ENCODE measurements around the gene RIOK1.

Gene RIOK1

DNA sequence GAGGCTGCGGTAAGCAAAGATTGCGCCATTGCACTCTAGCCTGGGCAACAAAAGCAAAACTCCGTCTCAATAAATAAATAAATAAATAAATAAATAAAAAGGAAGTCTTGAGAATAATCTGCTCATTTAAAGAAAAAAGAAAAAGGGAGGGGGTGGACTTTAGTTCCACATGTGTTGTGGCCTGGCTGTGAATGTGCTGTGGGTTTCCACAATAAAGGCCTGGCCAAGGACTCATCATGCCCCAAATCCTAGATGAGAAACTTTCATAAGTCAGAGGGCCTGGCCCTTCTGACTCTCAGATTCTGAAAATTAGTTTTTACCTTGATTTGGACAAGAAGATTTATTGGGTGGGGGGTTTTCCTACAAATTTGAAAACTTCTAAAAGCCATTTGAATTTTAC, 48.4 kb downstream of the RIOK1 start:
- Histone ChIP-seq H2AFZ (ENCODE audit: low read length) (no peak overlapping the region), H3K79me2 (ENCODE audit: insufficient read depth, low read length) (no peaks in the 10 kb centered on the region), H3K9me2 (replicated peaks; ENCODE audit: low read depth, low read length) (no peaks in the 10 kb centered on the region), H3K27me3 (ENCODE audit: insufficient read depth, low read length, poor library complexity, severe bottlenecking) (no peaks in the 10 kb centered on the region), H4K20me1 (ENCODE audit: insufficient read depth, low read length, poor library complexity, severe bottlenecking) (no peaks in the 10 kb centered on the region), H3K4me2 (ENCODE audit: low read depth, low read length, poor library complexity, severe bottlenecking) (no peak overlapping the region), H3K9me3 (ENCODE audit: insufficient read depth, low read depth, low read length) (no peaks in the 10 kb centered on the region), H3F3A (ENCODE audit: low read depth) (no peaks in the 10 kb centered on the region), H3K4me1 (ENCODE audit: insufficient read depth, low read length, poor library complexity, severe bottlenecking) (peaks cover 14% of the 10 kb centered on the region), H3K36me3 (ENCODE audit: insufficient read depth, low read length) (no peaks in the 10 kb centered on the region), H3K4me3 (ENCODE audit: low read length, poor library complexity, severe bottlenecking) (no peak overlapping the region), H3K9ac (ENCODE audit: low read depth, low read length, poor library complexity, severe bottlenecking) (no peak overlapping the region)
- TF ChIP-seq, protein P1, sequence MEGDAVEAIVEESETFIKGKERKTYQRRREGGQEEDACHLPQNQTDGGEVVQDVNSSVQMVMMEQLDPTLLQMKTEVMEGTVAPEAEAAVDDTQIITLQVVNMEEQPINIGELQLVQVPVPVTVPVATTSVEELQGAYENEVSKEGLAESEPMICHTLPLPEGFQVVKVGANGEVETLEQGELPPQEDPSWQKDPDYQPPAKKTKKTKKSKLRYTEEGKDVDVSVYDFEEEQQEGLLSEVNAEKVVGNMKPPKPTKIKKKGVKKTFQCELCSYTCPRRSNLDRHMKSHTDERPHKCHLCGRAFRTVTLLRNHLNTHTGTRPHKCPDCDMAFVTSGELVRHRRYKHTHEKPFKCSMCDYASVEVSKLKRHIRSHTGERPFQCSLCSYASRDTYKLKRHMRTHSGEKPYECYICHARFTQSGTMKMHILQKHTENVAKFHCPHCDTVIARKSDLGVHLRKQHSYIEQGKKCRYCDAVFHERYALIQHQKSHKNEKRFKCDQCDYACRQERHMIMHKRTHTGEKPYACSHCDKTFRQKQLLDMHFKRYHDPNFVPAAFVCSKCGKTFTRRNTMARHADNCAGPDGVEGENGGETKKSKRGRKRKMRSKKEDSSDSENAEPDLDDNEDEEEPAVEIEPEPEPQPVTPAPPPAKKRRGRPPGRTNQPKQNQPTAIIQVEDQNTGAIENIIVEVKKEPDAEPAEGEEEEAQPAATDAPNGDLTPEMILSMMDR (conservative IDR thresholded peaks at IDR 0.05; ENCODE audit: low read length), result no peak
- TF ChIP-seq EZH2phosphoT487 (IDR thresholded peaks at IDR 0.05; ENCODE audit: borderline replicate concordance), result no peak

DNA sequence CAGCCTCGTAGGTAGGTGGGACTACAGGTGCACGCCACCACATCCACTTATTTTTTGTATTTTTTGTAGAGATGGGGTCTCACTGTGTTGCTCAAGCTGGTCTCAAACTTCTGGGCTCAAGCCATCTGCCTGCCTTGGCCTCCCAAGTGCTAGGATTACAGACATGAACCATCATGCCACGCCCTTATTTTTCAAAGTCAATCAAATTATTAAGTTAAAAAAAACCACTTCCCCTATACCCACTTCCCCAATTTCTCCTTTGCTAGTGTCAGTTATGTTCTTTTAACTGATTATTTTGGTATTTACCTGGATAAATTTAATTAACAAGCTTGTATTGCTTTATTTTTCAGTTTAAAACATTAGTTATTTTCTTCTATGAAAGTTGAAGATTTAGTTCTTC, 49.6 kb downstream of the RIOK1 start:
- Histone ChIP-seq H3K9me2 (replicated peaks; ENCODE audit: low read depth, low read length) (no peaks in the 10 kb centered on the region), H3K79me2 (ENCODE audit: insufficient read depth, low read length) (no peaks in the 10 kb centered on the region), H3K27me3 (ENCODE audit: insufficient read depth, low read length, poor library complexity, severe bottlenecking) (no peaks in the 10 kb centered on the region), H4K20me1 (ENCODE audit: insufficient read depth, low read length, poor library complexity, severe bottlenecking) (no peaks in the 10 kb centered on the region), H3K4me3 (ENCODE audit: low read length, poor library complexity, severe bottlenecking) (no peak overlapping the region), H3F3A (ENCODE audit: low read depth) (no peaks in the 10 kb centered on the region), H3K36me3 (ENCODE audit: insufficient read depth, low read length) (no peaks in the 10 kb centered on the region), H3K4me1 (ENCODE audit: insufficient read depth, low read length, poor library complexity, severe bottlenecking) (peaks cover 14% of the 10 kb centered on the region), H2AFZ (ENCODE audit: low read length) (no peak overlapping the region), H3K9ac (ENCODE audit: low read depth, low read length, poor library complexity, severe bottlenecking) (no peak overlapping the region), H3K9me3 (ENCODE audit: insufficient read depth, low read depth, low read length) (no peaks in the 10 kb centered on the region), H3K4me2 (ENCODE audit: low read depth, low read length, poor library complexity, severe bottlenecking) (peak overlapping the region; percentile 42)
- TF ChIP-seq EZH2phosphoT487 (IDR thresholded peaks at IDR 0.05; ENCODE audit: borderline replicate concordance), result no peak
- TF ChIP-seq, protein P1 (conservative IDR thresholded peaks at IDR 0.05; ENCODE audit: low read length), result no peak

DNA sequence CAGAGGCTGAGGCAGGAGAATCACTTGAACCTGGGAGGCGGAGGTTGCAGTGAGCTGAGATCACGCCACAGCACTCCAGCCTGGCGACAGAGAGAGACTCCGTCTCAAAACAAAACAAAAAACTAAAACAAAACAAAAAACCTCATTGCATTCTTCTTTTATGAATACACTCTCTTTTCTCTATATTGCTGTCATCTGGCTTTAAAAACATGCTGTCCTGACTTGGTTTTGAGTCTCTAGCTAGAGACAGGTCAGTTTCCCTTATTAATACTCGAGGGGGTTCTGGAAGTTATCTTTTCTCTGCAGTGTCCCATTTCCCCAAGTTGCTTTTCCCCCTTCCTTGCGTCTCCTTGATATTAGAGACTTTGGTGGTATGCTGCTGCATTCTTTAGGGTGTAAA, 50.9 kb downstream of the RIOK1 start:
- H3K27me3 ChIP-seq (ENCODE audit: insufficient read depth, low read length, poor library complexity, severe bottlenecking), result no peaks in the 10 kb centered on the region
- H3K4me3 ChIP-seq (ENCODE audit: low read length, poor library complexity, severe bottlenecking), result no peak overlapping the region
- no peak overlapping the region for H2AFZ ChIP-seq (ENCODE audit: low read length)
- H3K9ac ChIP-seq (ENCODE audit: low read depth, low read length, poor library complexity, severe bottlenecking), result no peak overlapping the region
- H3K9me3 ChIP-seq (ENCODE audit: insufficient read depth, low read depth, low read length), result no peaks in the 10 kb centered on the region
- TF ChIP-seq EZH2phosphoT487 (IDR thresholded peaks at IDR 0.05; ENCODE audit: borderline replicate concordance), result no peak
- TF ChIP-seq, protein P1 (conservative IDR thresholded peaks at IDR 0.05; ENCODE audit: low read length), result no peak
- H4K20me1 ChIP-seq (ENCODE audit: insufficient read depth, low read length, poor library complexity, severe bottlenecking), result no peaks in the 10 kb centered on the region
- H3K9me2 ChIP-seq (replicated peaks; ENCODE audit: low read depth, low read length), result no peaks in the 10 kb centered on the region
- H3K4me2 ChIP-seq (ENCODE audit: low read depth, low read length, poor library complexity, severe bottlenecking), result no peak overlapping the region
- H3F3A ChIP-seq (ENCODE audit: low read depth), result no peaks in the 10 kb centered on the region
- H3K4me1 ChIP-seq (ENCODE audit: insufficient read depth, low read length, poor library complexity, severe bottlenecking), result peaks cover 14% of the 10 kb centered on the region
- no peaks in the 10 kb centered on the region for H3K79me2 ChIP-seq (ENCODE audit: insufficient read depth, low read length)
- H3K36me3 ChIP-seq (ENCODE audit: insufficient read depth, low read length), result no peaks in the 10 kb centered on the region
